CD14-positive monocyte (primary cell): Measurements from ENCODE around the gene MCU. TPM values are rescaled to one million over a fixed set of nuclear protein-coding genes. Genes with fewer than 3 reads are reported as not detected.
"Not testable (repeated sequence)": the region's sequence is repeated elsewhere in the genome, so short reads cannot be mapped to it uniquely, and the experiment has no call there.

Experiments used
- DNase-seq, 3 donors: peaks; one replicate each; pipeline ENCODE4 v3.0.0-alpha.2; 2011 to 2022
- H2AFZ ChIP-seq: 2 replicates; pipeline ENCODE4 v1.6.0; 2012; ENCODE audit warnings: mild to moderate bottlenecking, low read depth, low read length, inconsistent platforms; ENCODE audit not compliant: insufficient read depth, poor library complexity, severe bottlenecking
- H3K27ac ChIP-seq, 2 donors: 1 replicate in 1 of 2; 2 replicates in 1 of 2; pipeline ENCODE4 v1.5.1; 2012 to 2013; ENCODE audit warnings: low read length in 2 of 2, control low read depth in 1 of 2, inconsistent platforms in 1 of 2, low read depth in 1 of 2, mild to moderate bottlenecking in 1 of 2
- H3K27me3 ChIP-seq, 2 donors: one replicate each; pipeline versions ENCODE4 v1.6.0 to v1.6.1; 2011 to 2013; ENCODE audit warnings: low read length in 2 of 2; ENCODE audit not compliant: control insufficient read depth in 2 of 2, insufficient read depth in 2 of 2
- H3K36me3 ChIP-seq, 2 donors: replicated peaks in 1 of 2; 1 replicate in 1 of 2; 2 replicates in 1 of 2; pipeline versions ENCODE4 v1.5.1 to v1.6.1; 2012 to 2013; ENCODE audit warnings: low read length in 2 of 2, control low read depth in 1 of 2, inconsistent platforms in 1 of 2, mild to moderate bottlenecking in 1 of 2; ENCODE audit not compliant: insufficient read depth in 2 of 2, control insufficient read depth in 1 of 2
- H3K4me1 ChIP-seq, 2 donors: 1 replicate in 1 of 2; 2 replicates in 1 of 2; pipeline versions ENCODE4 v1.5.1 to v1.6.1; 2012 to 2013; ENCODE audit warnings: low read length in 2 of 2, control low read depth in 1 of 2, inconsistent platforms in 1 of 2, mild to moderate bottlenecking in 1 of 2, moderate library complexity in 1 of 2; ENCODE audit not compliant: insufficient read depth in 2 of 2, control insufficient read depth in 1 of 2
- H3K4me2 ChIP-seq: replicated peaks from 2 replicates; pipeline ENCODE3; 2012; ENCODE audit warnings: low read length, moderate library complexity, mild to moderate bottlenecking; ENCODE audit not compliant: poor library complexity, severe bottlenecking; ENCODE audit errors: extremely low read depth
- H3K4me3 ChIP-seq, 3 experiments: fragments of 200-600 bp in 1 of 3; sonication (generic) in 1 of 3; replicated peaks in 1 of 3; 1 replicate in 2 of 3; 2 replicates in 1 of 3; pipeline ENCODE4 v1.5.1; 2011 to 2013; ENCODE audit warnings: low read length in 3 of 3, mild to moderate bottlenecking in 3 of 3, control low read depth in 2 of 3, low read depth in 2 of 3, inconsistent platforms in 1 of 3, moderate library complexity in 1 of 3
- H3K79me2 ChIP-seq: 2 replicates; pipeline ENCODE4 v1.6.0; 2012; ENCODE audit warnings: mild to moderate bottlenecking, control low read depth, inconsistent platforms, low read length, moderate library complexity; ENCODE audit not compliant: insufficient read depth
- H3K9ac ChIP-seq: 2 replicates; pipeline ENCODE4 v1.6.0; 2017; ENCODE audit warnings: low read length, mild to moderate bottlenecking; ENCODE audit not compliant: insufficient read depth, poor library complexity, severe bottlenecking
- H3K9me3 ChIP-seq, 2 donors: replicated peaks in 1 of 2; 1 replicate in 1 of 2; 2 replicates in 1 of 2; pipeline versions ENCODE4 v1.5.1 to v1.6.1; 2012 to 2013; ENCODE audit warnings: low read length in 2 of 2, control low read depth in 1 of 2; ENCODE audit not compliant: control insufficient read depth in 1 of 2, insufficient read depth in 1 of 2
- H4K20me1 ChIP-seq: 2 replicates; pipeline ENCODE4 v1.6.0; 2012; ENCODE audit warnings: mild to moderate bottlenecking, low read length, control low read depth, moderate library complexity; ENCODE audit not compliant: insufficient read depth
- H3K27ac Mint-ChIP-seq, 7 donors: one replicate each; pipeline ENCODE4 v1.8.0; 2020; ENCODE audit warnings: mild to moderate bottlenecking in 7 of 7, mixed read lengths in 7 of 7, moderate library complexity in 6 of 7, inconsistent platforms in 2 of 7
- H3K27me3 Mint-ChIP-seq, 3 donors: one replicate each; pipeline ENCODE4 v1.8.0; 2021 to 2022; ENCODE audit warnings: low read depth in 3 of 3, mild to moderate bottlenecking in 3 of 3, mixed read lengths in 3 of 3, moderate library complexity in 3 of 3, inconsistent platforms in 1 of 3
- H3K36me3 Mint-ChIP-seq, 2 donors: one replicate each; pipeline ENCODE4 v1.8.0; 2020; ENCODE audit warnings: mixed read lengths in 2 of 2, inconsistent platforms in 1 of 2, mild to moderate bottlenecking in 1 of 2
- H3K4me1 Mint-ChIP-seq: one replicate; pipeline ENCODE4 v1.8.0; 2020; ENCODE audit warnings: mild to moderate bottlenecking, mixed read lengths
- H3K4me3 Mint-ChIP-seq, 2 donors: one replicate each; pipeline ENCODE4 v1.8.0; 2020; ENCODE audit warnings: mild to moderate bottlenecking in 2 of 2, mixed read lengths in 2 of 2, moderate library complexity in 1 of 2
- H3K9me3 Mint-ChIP-seq, 7 donors: one replicate each; pipeline ENCODE4 v1.8.0; 2020 to 2022; ENCODE audit warnings: mixed read lengths in 7 of 7, mild to moderate bottlenecking in 6 of 7, moderate library complexity in 6 of 7, inconsistent platforms in 2 of 7
- CTCF ChIP-seq: fragments of 200-600 bp; IDR thresholded peaks from one replicate; pipeline ENCODE4 v1.8.0; 2022; ENCODE audit warnings: antibody characterized with exemption, mild to moderate bottlenecking
- WGBS: methylation state at CpG from one replicate; pipeline ENCODE4 v1.1.5; 2013; ENCODE audit warnings: missing lambda C conversion rate; ENCODE audit not compliant: insufficient coverage; 5-methylcytosine and 5-hydroxymethylcytosine counted together
- intact Hi-C, 2 donors: fragments of 100-400 bp; cut with micrococcal nuclease; formaldehyde crosslinking; loops; one replicate each; pipeline versions ENCODE4 v1.15.0 to v1.15.1; 2023
- polyA plus RNA-seq, 3 donors: library from polyadenylated mRNA; depleted of rRNA in 1 of 3; unstranded in 2 of 3; stranded (reverse) in 1 of 3; fragments of 300-500 nt in 2 of 3; fragments of >200 nt in 1 of 3; fragmentation: Illumina TruSeq in 2 of 3; gene quantifications; 1 replicate in 2 of 3; 2 replicates in 1 of 3; pipeline ENCODE4 v1.2.3, GENCODE V29; 2012 to 2021

MCU gene
- polyA plus RNA-seq, 3 donors = 11.7 to 23.1 (median 16.5) TPM

GRCh38 chr10:72757732-72758131 lies 65.8 kb downstream of the MCU start:
- H3K4me1 Mint-ChIP-seq = peaks cover 40% of the 10 kb centered on the region
- WGBS = 100% methylated on average over 2 of the region's 2 CpGs
- H3K9ac ChIP-seq = no peak overlapping the region
- H2AFZ ChIP-seq = no peak overlapping the region
- H3K79me2 ChIP-seq = peaks cover 27% of the 10 kb centered on the region
- no peak for TF ChIP-seq CTCF
- H3K4me3 Mint-ChIP-seq = no peak overlapping the region
- H3K4me2 ChIP-seq = no peak overlapping the region
- peaks cover 39% of the 10 kb centered on the region for H4K20me1 ChIP-seq
- no peak overlapping the region for H3K27ac Mint-ChIP-seq
- intact Hi-C loops = no loop called here
- H3K4me3 ChIP-seq = no peak overlapping the region
- peaks cover 17 to 22% of the 10 kb centered on the region in 2 donors for H3K36me3 Mint-ChIP-seq
- no peaks in the 10 kb centered on the region for H3K9me3 Mint-ChIP-seq
- peaks cover 0 to 1% of the 10 kb centered on the region in 2 donors for H3K36me3 ChIP-seq
- H3K27me3 Mint-ChIP-seq = peaks cover 0 to 5% (median 0%) of the 10 kb centered on the region in 3 donors
- H3K4me1 ChIP-seq = peaks cover 19 to 24% of the 10 kb centered on the region in 2 donors
- no peak overlapping the region for H3K27ac ChIP-seq
- DNase-seq = no peak
- no peaks in the 10 kb centered on the region for H3K9me3 ChIP-seq
- no peaks in the 10 kb centered on the region for H3K27me3 ChIP-seq

- H3K27me3 ChIP-seq, intact Hi-C loops, H3K27ac Mint-ChIP-seq, H3K9ac ChIP-seq, H3K27me3 Mint-ChIP-seq, H2AFZ ChIP-seq, H3K9me3 ChIP-seq, H3K27ac ChIP-seq, H3K4me3 Mint-ChIP-seq, H3K4me2 ChIP-seq, H3K9me3 Mint-ChIP-seq, DNase-seq, H3K4me3 ChIP-seq: not testable (repeated sequence)
- peaks cover 30% of the 10 kb centered on the region for H3K79me2 ChIP-seq
- H3K4me1 Mint-ChIP-seq = peaks cover 32% of the 10 kb centered on the region
- H3K36me3 Mint-ChIP-seq = peaks cover 28 to 33% of the 10 kb centered on the region in 2 donors
- peaks cover 31% of the 10 kb centered on the region for H4K20me1 ChIP-seq
- WGBS = no CpG with 5 or more reads among the region's 10 CpGs
- H3K4me1 ChIP-seq = peaks cover 13 to 16% of the 10 kb centered on the region in 2 donors
- peaks cover 0 to 10% of the 10 kb centered on the region in 2 donors for H3K36me3 ChIP-seq
These were observed 67.0 kb downstream of the MCU start for GRCh38 chr10:72758930-72759329.
